HepG2 (cell line): ENCODE data around the gene GNA12. TPM values are rescaled to one million over a fixed set of nuclear protein-coding genes. Genes with fewer than 3 reads are reported as not detected.

Experiments
- AHDC1 ChIP-seq: sonication (generic); formaldehyde crosslinking; IDR thresholded peaks from 2 replicates; pipeline ENCODE4 v1.5.1; 2020; ENCODE audit warnings: mild to moderate bottlenecking, missing genetic modification reagents, borderline replicate concordance
- FOSL2 ChIP-seq: sonication (generic); formaldehyde crosslinking; IDR thresholded peaks from 2 replicates; pipeline ENCODE4 v1.4.0; 2020; ENCODE audit warnings: missing genetic modification reagents
- FOXO1 ChIP-seq: sonication (generic); formaldehyde crosslinking; IDR thresholded peaks from 2 replicates; pipeline ENCODE4 v1.4.0; 2020; ENCODE audit warnings: missing genetic modification reagents
- MYC ChIP-seq: sonication (generic); formaldehyde crosslinking; IDR thresholded peaks from 2 replicates; pipeline ENCODE4 v1.9.0; 2021; ENCODE audit warnings: missing genetic modification reagents, borderline replicate concordance
- NAIF1 ChIP-seq: sonication (generic); formaldehyde crosslinking; IDR thresholded peaks from 2 replicates; pipeline ENCODE4 v1.5.0; 2020; ENCODE audit warnings: mild to moderate bottlenecking, missing genetic modification reagents, borderline replicate concordance
- POLR2G ChIP-seq: fragments of 200-400 bp; formaldehyde crosslinking; IDR thresholded peaks from 2 replicates; pipeline ENCODE4 v1.6.1; 2018; ENCODE audit warnings: mild to moderate bottlenecking, low read depth, low read length, moderate library complexity
- RAD21 ChIP-seq: fragments of 450-650 bp; formaldehyde crosslinking; IDR thresholded peaks from 2 replicates; pipeline ENCODE4 v1.5.0; 2020; ENCODE audit warnings: mild to moderate bottlenecking
- RXRA ChIP-seq: sonication (generic); formaldehyde crosslinking; IDR thresholded peaks from 2 replicates; pipeline ENCODE4 v1.5.1; 2020; ENCODE audit warnings: missing genetic modification reagents
- SALL1 ChIP-seq: sonication (generic); formaldehyde crosslinking; IDR thresholded peaks from 2 replicates; pipeline ENCODE4 v1.8.0; 2022; ENCODE audit warnings: mild to moderate bottlenecking, missing genetic modification reagents
- SMC3 ChIP-seq: IDR thresholded peaks from 2 replicates; pipeline ENCODE4 v1.6.1; 2011; ENCODE audit warnings: low read length, improper control_type of control experiment
- STAG1 ChIP-seq: sonication (generic); formaldehyde crosslinking; IDR thresholded peaks from 2 replicates; pipeline ENCODE4 v1.4.0; 2020; ENCODE audit warnings: missing genetic modification reagents
- ZNF674 ChIP-seq: sonication (generic); formaldehyde crosslinking; IDR thresholded peaks from 2 replicates; pipeline ENCODE4 v1.5.0; 2020; ENCODE audit warnings: low read depth, mild to moderate bottlenecking, missing genetic modification reagents
- ZSCAN21 ChIP-seq: sonication (generic); formaldehyde crosslinking; IDR thresholded peaks from 2 replicates; pipeline ENCODE4 v1.8.0; 2022; ENCODE audit warnings: mild to moderate bottlenecking, missing genetic modification reagents, moderate library complexity, borderline replicate concordance
- polyA plus RNA-seq, 8 experiments: library from polyadenylated mRNA; depleted of rRNA in 3 of 8; stranded (reverse) in 7 of 8; unstranded in 1 of 8; fragments of >200 nt; fragmentation: Illumina TruSeq in 4 of 8; extraction: Trizol in 4 of 8; gene quantifications; 2 replicates each; pipeline versions ENCODE4 v1.2.1 to v1.2.3, GENCODE V29; 2011 to 2016; ENCODE audit warnings: low read depth in 4 of 8, missing spikeins in 1 of 8, mixed read lengths in 1 of 8; ENCODE audit not compliant: insufficient read depth in 1 of 8
- total RNA-seq, 5 experiments: library from RNA; depleted of rRNA; stranded (reverse); fragments of >200 nt; fragmentation: Illumina TruSeq; extraction: Trizol; gene quantifications; 2 replicates each; pipeline ENCODE4 v1.2.3, GENCODE V29; 2016; ENCODE audit warnings: low read depth in 1 of 5
- TF ChIP-seq, protein P1 (sequence below): IDR thresholded peaks from 2 replicates; pipeline ENCODE4 v1.6.1; 2016; ENCODE audit warnings: low read depth
- TF ChIP-seq, protein P2 (sequence below): sonication (generic); formaldehyde crosslinking; IDR thresholded peaks from 2 replicates; pipeline ENCODE4 v1.5.0; 2020; ENCODE audit warnings: mild to moderate bottlenecking, missing genetic modification reagents, moderate library complexity
- TF ChIP-seq, protein P3 (sequence below): sonication (generic); formaldehyde crosslinking; IDR thresholded peaks from 2 replicates; pipeline ENCODE4 v1.4.0; 2020; ENCODE audit warnings: mild to moderate bottlenecking, missing genetic modification reagents, borderline replicate concordance
- TF ChIP-seq, protein P4 (sequence below): sonication (generic); formaldehyde crosslinking; IDR thresholded peaks from 2 replicates; pipeline ENCODE4 v1.8.1; 2023; ENCODE audit warnings: mild to moderate bottlenecking, moderate library complexity, missing genetic modification reagents

Gene GNA12
- total and polyA plus RNA-seq, 2 of the 13 experiments (the other 11 are each of a cell fraction or from before 2014, with no cell fraction given), result 16.2 to 50.9 TPM

DNA sequence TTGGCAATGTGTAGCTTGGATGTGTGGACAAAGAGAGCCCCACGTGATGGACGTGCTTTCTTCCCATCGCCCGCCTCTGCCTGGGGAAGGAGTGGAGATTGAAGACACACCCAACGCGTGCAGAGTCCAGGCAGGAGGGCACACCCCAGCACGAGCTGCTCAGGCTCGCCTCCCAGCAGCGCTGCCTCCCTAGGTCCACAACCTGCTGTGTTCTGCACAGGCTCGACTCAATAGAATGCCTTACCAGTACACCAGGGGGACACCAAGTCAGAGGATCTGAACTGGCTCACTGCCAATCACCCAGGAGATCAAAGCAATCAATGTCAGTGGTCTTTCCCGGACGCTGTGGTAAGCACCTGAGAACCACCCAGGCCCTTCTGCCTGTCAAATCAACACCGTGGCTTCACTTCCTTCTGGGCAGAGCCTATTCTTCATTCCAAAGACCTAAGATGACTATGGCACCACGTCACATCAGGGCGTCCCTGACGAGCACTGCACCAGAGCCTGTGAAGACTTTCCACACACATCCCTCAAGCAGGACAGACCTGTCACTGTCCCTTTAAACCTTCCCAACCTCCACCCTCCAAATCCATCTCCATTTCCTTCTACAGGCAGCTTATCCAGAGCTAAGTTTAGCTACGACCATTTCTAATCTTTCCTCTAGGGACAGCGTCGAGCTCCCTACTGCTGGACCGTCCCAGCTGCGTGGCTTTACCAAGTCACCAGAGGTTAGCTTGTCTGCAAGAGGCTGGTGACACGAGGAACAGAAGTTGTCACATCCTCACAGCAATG, 83.8 kb downstream of the GNA12 start (continued):
- TF ChIP-seq RXRA (CRISPR knock-in tag) (0 out of 2 replicates have a peak, but pooled peaks have one; percentile 19), SMC3 (peak; percentile 40; the same call in 1 of the 2 replicates), ZNF674 (CRISPR knock-in tag) (no peak), MYC (CRISPR knock-in tag) (0 out of 2 replicates have a peak, but pooled peaks have one; percentile 8), SALL1 (peak; percentile 44; the same call in 1 of the 2 replicates), AHDC1 (no peak), POLR2G (no peak), FOSL2 (CRISPR knock-in tag) (peak; percentile 13), ZSCAN21 (0 out of 2 replicates have a peak, but pooled peaks have one; percentile 21), STAG1 (peak; percentile 52), FOXO1 (CRISPR knock-in tag) (no peak), NAIF1 (CRISPR knock-in tag) (no peak), RAD21 (peak; percentile 32; the same call in 1 of the 2 replicates)
- TF ChIP-seq, protein P1, sequence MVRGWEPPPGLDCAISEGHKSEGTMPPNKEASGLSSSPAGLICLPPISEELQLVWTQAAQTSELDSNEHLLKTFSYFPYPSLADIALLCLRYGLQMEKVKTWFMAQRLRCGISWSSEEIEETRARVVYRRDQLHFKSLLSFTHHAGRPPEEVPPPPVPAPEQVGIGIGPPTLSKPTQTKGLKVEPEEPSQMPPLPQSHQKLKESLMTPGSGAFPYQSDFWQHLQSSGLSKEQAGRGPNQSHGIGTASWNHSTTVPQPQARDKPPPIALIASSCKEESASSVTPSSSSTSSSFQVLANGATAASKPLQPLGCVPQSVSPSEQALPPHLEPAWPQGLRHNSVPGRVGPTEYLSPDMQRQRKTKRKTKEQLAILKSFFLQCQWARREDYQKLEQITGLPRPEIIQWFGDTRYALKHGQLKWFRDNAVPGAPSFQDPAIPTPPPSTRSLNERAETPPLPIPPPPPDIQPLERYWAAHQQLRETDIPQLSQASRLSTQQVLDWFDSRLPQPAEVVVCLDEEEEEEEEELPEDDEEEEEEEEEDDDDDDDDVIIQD (CRISPR knock-in tag), result no peak
- TF ChIP-seq, protein P2, sequence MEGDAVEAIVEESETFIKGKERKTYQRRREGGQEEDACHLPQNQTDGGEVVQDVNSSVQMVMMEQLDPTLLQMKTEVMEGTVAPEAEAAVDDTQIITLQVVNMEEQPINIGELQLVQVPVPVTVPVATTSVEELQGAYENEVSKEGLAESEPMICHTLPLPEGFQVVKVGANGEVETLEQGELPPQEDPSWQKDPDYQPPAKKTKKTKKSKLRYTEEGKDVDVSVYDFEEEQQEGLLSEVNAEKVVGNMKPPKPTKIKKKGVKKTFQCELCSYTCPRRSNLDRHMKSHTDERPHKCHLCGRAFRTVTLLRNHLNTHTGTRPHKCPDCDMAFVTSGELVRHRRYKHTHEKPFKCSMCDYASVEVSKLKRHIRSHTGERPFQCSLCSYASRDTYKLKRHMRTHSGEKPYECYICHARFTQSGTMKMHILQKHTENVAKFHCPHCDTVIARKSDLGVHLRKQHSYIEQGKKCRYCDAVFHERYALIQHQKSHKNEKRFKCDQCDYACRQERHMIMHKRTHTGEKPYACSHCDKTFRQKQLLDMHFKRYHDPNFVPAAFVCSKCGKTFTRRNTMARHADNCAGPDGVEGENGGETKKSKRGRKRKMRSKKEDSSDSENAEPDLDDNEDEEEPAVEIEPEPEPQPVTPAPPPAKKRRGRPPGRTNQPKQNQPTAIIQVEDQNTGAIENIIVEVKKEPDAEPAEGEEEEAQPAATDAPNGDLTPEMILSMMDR (CRISPR knock-in tag), result peak; percentile 45; the same call in 1 of the 2 replicates
- TF ChIP-seq, protein P3, sequence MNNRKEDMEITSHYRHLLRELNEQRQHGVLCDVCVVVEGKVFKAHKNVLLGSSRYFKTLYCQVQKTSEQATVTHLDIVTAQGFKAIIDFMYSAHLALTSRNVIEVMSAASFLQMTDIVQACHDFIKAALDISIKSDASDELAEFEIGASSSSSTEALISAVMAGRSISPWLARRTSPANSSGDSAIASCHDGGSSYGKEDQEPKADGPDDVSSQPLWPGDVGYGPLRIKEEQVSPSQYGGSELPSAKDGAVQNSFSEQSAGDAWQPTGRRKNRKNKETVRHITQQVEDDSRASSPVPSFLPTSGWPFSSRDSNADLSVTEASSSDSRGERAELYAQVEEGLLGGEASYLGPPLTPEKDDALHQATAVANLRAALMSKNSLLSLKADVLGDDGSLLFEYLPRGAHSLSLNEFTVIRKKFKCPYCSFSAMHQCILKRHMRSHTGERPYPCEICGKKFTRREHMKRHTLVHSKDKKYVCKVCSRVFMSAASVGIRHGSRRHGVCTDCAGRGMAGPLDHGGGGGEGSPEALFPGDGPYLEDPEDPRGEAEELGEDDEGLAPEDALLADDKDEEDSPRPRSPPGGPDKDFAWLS (CRISPR knock-in tag), result no peak
- TF ChIP-seq, protein P4, sequence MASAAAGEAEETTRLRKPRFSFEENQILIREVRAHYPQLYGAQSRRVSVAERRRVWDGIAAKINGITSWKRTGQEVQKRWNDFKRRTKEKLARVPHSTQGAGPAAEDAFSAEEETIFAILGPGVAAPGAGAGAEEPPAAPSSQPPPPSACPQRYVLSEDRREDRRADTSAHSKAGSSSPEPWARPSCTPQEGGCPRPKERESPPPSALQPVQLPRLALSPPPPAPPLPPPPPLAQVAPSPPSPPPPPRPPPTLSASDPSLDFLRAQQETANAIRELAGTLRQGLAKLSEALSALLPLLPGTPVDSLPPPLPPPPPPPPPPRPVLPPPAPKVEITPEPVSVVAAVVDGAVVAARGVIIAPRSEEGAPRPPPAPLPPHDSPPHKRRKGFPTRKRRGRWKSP, result no peak
